ENCODE measurements around the gene OR10G7. TPM values are rescaled to one million over a fixed set of nuclear protein-coding genes. Genes with fewer than 3 reads are reported as not detected.

OR10G7 gene
- total RNA-seq, 2 donors from 2014 or later: not detected

- Histone ChIP-seq H3K36me3 (no peaks in the 10 kb centered on the region), H3K9me3 (no peaks in the 10 kb centered on the region), H3K4me1 (replicated peaks) (no peaks in the 10 kb centered on the region), H3K27ac (no peak overlapping the region), H3K4me3 (no peak overlapping the region), H3K27me3 (replicated peaks; ENCODE audit: insufficient read depth) (no peaks in the 10 kb centered on the region)
- intact Hi-C loops (cut with DNase I): no loop called here
- TF ChIP-seq POLR2A (IDR thresholded peaks at IDR 0.05) (no peak), POLR2AphosphoS5 (IDR thresholded peaks at IDR 0.05) (no peak)
- TF ChIP-seq, protein P1, sequence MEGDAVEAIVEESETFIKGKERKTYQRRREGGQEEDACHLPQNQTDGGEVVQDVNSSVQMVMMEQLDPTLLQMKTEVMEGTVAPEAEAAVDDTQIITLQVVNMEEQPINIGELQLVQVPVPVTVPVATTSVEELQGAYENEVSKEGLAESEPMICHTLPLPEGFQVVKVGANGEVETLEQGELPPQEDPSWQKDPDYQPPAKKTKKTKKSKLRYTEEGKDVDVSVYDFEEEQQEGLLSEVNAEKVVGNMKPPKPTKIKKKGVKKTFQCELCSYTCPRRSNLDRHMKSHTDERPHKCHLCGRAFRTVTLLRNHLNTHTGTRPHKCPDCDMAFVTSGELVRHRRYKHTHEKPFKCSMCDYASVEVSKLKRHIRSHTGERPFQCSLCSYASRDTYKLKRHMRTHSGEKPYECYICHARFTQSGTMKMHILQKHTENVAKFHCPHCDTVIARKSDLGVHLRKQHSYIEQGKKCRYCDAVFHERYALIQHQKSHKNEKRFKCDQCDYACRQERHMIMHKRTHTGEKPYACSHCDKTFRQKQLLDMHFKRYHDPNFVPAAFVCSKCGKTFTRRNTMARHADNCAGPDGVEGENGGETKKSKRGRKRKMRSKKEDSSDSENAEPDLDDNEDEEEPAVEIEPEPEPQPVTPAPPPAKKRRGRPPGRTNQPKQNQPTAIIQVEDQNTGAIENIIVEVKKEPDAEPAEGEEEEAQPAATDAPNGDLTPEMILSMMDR (IDR thresholded peaks at IDR 0.05): no peak
- DNase-seq (ENCODE audit: low spot score): no peak
- WGBS: 80% methylated on average over 7 of the region's 8 CpGs
These were observed 39.3 kb upstream of the OR10G7 start for GRCh38 chr11:124080327-124081001.

- Histone ChIP-seq H3K4me1 (replicated peaks) (no peaks in the 10 kb centered on the region), H3K4me3 (no peak overlapping the region), H3K9me3 (no peaks in the 10 kb centered on the region), H3K36me3 (no peaks in the 10 kb centered on the region), H3K27ac (no peak overlapping the region), H3K27me3 (replicated peaks; ENCODE audit: insufficient read depth) (no peaks in the 10 kb centered on the region)
- TF ChIP-seq POLR2A (IDR thresholded peaks at IDR 0.05) (no peak), POLR2AphosphoS5 (IDR thresholded peaks at IDR 0.05) (no peak)
- TF ChIP-seq, protein P1 (IDR thresholded peaks at IDR 0.05): no peak
- intact Hi-C loops (cut with DNase I): loop anchor here (10.0 kb wide), 1 partner anchor 515 kb away; no protein-coding TSS in a partner anchor
- WGBS: 58% methylated on average over 8 of the region's 8 CpGs
- no peak for DNase-seq (ENCODE audit: low spot score)
These were observed 38.7 kb upstream of the OR10G7 start for GRCh38 chr11:124079631-124080326.

DNA sequence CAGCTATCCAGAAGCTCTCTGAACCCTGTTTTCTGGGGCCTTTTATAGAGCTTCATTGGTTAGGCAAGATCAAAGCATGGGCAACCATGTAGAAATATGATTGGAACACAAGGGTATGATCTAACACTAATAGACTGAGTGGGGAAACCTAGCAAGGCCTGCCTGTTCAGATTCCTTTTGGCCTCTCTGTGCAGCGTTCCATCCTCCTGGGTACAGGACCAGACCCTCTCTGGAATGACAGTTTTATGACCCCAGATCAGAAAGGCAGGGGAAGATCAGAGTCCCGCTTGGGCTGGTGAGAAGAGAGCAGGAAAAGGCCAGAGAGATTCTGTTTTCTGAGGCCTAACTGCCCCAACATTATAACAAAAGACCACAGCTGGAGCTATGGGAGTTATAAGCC is 37.5 kb upstream of the OR10G7 start:
- H3K4me3 ChIP-seq: no peak overlapping the region
- no peaks in the 10 kb centered on the region for H3K9me3 ChIP-seq
- H3K36me3 ChIP-seq: no peaks in the 10 kb centered on the region
- 71% methylated on average over 2 of the region's 2 CpGs for WGBS
- no peaks in the 10 kb centered on the region for H3K27me3 ChIP-seq (replicated peaks; ENCODE audit: insufficient read depth)
- TF ChIP-seq POLR2A (IDR thresholded peaks at IDR 0.05) (no peak), POLR2AphosphoS5 (IDR thresholded peaks at IDR 0.05) (no peak)
- intact Hi-C loops (cut with DNase I): loop anchor here (10.0 kb wide), 1 partner anchor 516 kb away; no protein-coding TSS in a partner anchor
- no peak for DNase-seq (ENCODE audit: low spot score)
- H3K4me1 ChIP-seq (replicated peaks): no peaks in the 10 kb centered on the region
- no peak overlapping the region for H3K27ac ChIP-seq

- intact Hi-C loops (cut with DNase I): loop anchor here (10.0 kb wide), 1 partner anchor 518 kb away; no protein-coding TSS in a partner anchor
- H3K9me3 ChIP-seq: no peaks in the 10 kb centered on the region
- H3K27me3 ChIP-seq (replicated peaks; ENCODE audit: insufficient read depth): no peaks in the 10 kb centered on the region
- no peak for DNase-seq (ENCODE audit: low spot score)
- no peak overlapping the region for H3K4me3 ChIP-seq
- no peak overlapping the region for H3K27ac ChIP-seq
- 94% methylated on average over 1 of the region's 1 CpG for WGBS
- no peaks in the 10 kb centered on the region for H3K36me3 ChIP-seq
- TF ChIP-seq POLR2A (IDR thresholded peaks at IDR 0.05) (no peak), POLR2AphosphoS5 (IDR thresholded peaks at IDR 0.05) (no peak)
- TF ChIP-seq, protein P1 (IDR thresholded peaks at IDR 0.05): no peak
- H3K4me1 ChIP-seq (replicated peaks): no peaks in the 10 kb centered on the region
These were observed 36.1 kb upstream of the OR10G7 start for GRCh38 chr11:124077266-124077665.

GRCh38 chr11:124075841-124076651 is 34.9 kb upstream of the OR10G7 start:
- DNase-seq (ENCODE audit: low spot score): no peak
- 6% methylated on average over 36 of the region's 36 CpGs for WGBS
- Histone ChIP-seq H3K27me3 (replicated peaks; ENCODE audit: insufficient read depth) (no peaks in the 10 kb centered on the region), H3K4me1 (replicated peaks) (no peaks in the 10 kb centered on the region), H3K9me3 (no peaks in the 10 kb centered on the region), H3K4me3 (peak overlapping the region; percentile 11 to 33), H3K36me3 (no peaks in the 10 kb centered on the region), H3K27ac (no peak overlapping the region)
- intact Hi-C loops (cut with DNase I): loop anchor here (10.0 kb wide), 1 partner anchor 519 kb away; no protein-coding TSS in a partner anchor
- no peak for TF ChIP-seq POLR2AphosphoS5 (IDR thresholded peaks at IDR 0.05)
